Psoas muscle (tissue), 8 donors: Measurements from ENCODE around the gene RPS21. TPM values are rescaled to one million over a fixed set of nuclear protein-coding genes. Genes with fewer than 3 reads are reported as not detected.

Source experiments
- ATAC-seq, 4 donors: fragments of 200-7000 bp; cut with Tn5 transposase; one replicate each; pipeline ENCODE4 v1.9.1; 2020; ENCODE audit warnings: moderate library complexity in 3 of 4, mild to moderate bottlenecking in 2 of 4
- DNase-seq, 2 donors: peaks; one replicate each; pipeline ENCODE4 v3.0.0-alpha.2; 2020
- H3K27ac ChIP-seq: fragments of 200-600 bp; one replicate; pipeline ENCODE4 v1.8.0; 2022
- H3K27me3 ChIP-seq, 3 donors: fragments of 200-600 bp in 1 of 3; one replicate each; pipeline versions ENCODE4 v1.6.1 to v1.8.0; 2013 to 2022; ENCODE audit warnings: low read length in 2 of 3, mild to moderate bottlenecking in 2 of 3, moderate library complexity in 1 of 3; ENCODE audit not compliant: insufficient read depth in 3 of 3
- H3K36me3 ChIP-seq, 2 donors: fragments of 200-600 bp in 1 of 2; one replicate each; pipeline versions ENCODE4 v1.6.1 to v1.8.0; 2013 to 2022; ENCODE audit warnings: low read depth in 1 of 2, mild to moderate bottlenecking in 1 of 2, moderate library complexity in 1 of 2; ENCODE audit not compliant: insufficient read depth in 1 of 2
- H3K4me1 ChIP-seq: fragments of 200-600 bp; one replicate; pipeline ENCODE4 v1.8.0; 2022
- H3K4me3 ChIP-seq: fragments of 200-600 bp; one replicate; pipeline ENCODE4 v1.8.0; 2022; ENCODE audit warnings: mild to moderate bottlenecking
- H3K9me3 ChIP-seq: fragments of 200-600 bp; one replicate; pipeline ENCODE4 v1.8.0; 2022
- WGBS, 3 donors: extraction: QIAGEN DNeasy Blood & Tissue Kit; methylation state at CpG; one replicate each; pipeline versions ENCODE4 v1.1.6 to v1.1.7; 2013; 5-methylcytosine and 5-hydroxymethylcytosine counted together
- intact Hi-C, 2 donors: fragments of 100-400 bp; cut with DNase I; formaldehyde crosslinking; loops; one replicate each; pipeline versions ENCODE4 v1.11.0 to v1.14.2; 2022
- polyA plus RNA-seq, 3 donors: library from polyadenylated mRNA; stranded (reverse); fragments of 200-250 nt; gene quantifications; one replicate each; pipeline ENCODE4 v1.2.3, GENCODE V29; 2013
- total RNA-seq, 4 donors: library from RNA; stranded (reverse); fragmentation: NEBNext Ultra II Directional in 2 of 4; extraction: Animal tissue kit (Norgen Biotek cat#: 25700) in 2 of 4; gene quantifications; one replicate each; pipeline versions ENCODE4 v1.2.1 to v1.2.4, GENCODE V29; 2021 to 2023
- TF ChIP-seq, protein P1 (sequence below): fragments of 200-600 bp; IDR thresholded peaks from one replicate; pipeline ENCODE4 v1.8.0; 2022; ENCODE audit warnings: antibody characterized with exemption
- donor health status: healthy with polysubstance abuse.
- donor health status: DM: no; HTN: no; CAD: no; lungs with moderate emphysema.
- donor health status: Bipolar disorder and iron deficiency.
- donor health status: healthy.
- donor health status: DM: yes; HTN: yes; CAD: no.
- donor health status: DM: no; HTN: no; CAD: no.
- donor health status: DM: no; HTN: no; CAD: no.
- donor health status: DM: yes; HTN: yes; CAD: no.

The RPS21 gene
- total and polyA plus RNA-seq, 7 donors: 602 to 5,162 (median 1,206) TPM

DNA sequence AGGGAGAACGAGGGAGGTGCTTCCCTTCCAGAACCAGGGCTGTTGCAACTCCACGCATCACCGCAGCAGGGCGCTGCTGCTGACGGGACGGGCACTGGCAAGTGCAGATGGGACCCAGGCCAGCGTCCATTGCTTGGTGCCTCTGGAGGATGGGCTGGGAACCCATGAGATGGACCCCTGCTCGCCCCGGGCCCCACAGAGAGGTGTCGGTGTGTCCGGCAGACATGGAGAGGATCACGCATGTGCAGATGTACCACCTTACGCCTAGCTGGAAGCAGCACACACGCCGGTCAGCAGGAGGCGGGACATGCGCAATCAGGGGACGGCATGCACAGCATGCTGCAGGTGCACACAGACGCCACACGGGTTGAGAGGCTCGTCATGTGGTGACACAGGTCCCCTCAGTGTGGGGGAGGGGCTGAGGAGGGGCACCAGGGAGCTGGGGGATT is 14.5 kb downstream of the RPS21 start:
- Histone ChIP-seq H3K4me1 (peaks cover 8% of the 10 kb centered on the region), H3K9me3 (no peaks in the 10 kb centered on the region), H3K36me3 (no peaks in the 10 kb centered on the region), H3K27me3 (no peaks in the 10 kb centered on the region), H3K4me3 (no peak overlapping the region), H3K27ac (no peak overlapping the region)
- WGBS, 3 donors: 84 to 89% (median 85%) methylated on average over 21 of the region's 21 CpGs
- intact Hi-C loops: no loop called here
- DNase-seq (no peak), ATAC-seq (no peak)
- TF ChIP-seq, protein P1, sequence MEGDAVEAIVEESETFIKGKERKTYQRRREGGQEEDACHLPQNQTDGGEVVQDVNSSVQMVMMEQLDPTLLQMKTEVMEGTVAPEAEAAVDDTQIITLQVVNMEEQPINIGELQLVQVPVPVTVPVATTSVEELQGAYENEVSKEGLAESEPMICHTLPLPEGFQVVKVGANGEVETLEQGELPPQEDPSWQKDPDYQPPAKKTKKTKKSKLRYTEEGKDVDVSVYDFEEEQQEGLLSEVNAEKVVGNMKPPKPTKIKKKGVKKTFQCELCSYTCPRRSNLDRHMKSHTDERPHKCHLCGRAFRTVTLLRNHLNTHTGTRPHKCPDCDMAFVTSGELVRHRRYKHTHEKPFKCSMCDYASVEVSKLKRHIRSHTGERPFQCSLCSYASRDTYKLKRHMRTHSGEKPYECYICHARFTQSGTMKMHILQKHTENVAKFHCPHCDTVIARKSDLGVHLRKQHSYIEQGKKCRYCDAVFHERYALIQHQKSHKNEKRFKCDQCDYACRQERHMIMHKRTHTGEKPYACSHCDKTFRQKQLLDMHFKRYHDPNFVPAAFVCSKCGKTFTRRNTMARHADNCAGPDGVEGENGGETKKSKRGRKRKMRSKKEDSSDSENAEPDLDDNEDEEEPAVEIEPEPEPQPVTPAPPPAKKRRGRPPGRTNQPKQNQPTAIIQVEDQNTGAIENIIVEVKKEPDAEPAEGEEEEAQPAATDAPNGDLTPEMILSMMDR: no peak

DNA sequence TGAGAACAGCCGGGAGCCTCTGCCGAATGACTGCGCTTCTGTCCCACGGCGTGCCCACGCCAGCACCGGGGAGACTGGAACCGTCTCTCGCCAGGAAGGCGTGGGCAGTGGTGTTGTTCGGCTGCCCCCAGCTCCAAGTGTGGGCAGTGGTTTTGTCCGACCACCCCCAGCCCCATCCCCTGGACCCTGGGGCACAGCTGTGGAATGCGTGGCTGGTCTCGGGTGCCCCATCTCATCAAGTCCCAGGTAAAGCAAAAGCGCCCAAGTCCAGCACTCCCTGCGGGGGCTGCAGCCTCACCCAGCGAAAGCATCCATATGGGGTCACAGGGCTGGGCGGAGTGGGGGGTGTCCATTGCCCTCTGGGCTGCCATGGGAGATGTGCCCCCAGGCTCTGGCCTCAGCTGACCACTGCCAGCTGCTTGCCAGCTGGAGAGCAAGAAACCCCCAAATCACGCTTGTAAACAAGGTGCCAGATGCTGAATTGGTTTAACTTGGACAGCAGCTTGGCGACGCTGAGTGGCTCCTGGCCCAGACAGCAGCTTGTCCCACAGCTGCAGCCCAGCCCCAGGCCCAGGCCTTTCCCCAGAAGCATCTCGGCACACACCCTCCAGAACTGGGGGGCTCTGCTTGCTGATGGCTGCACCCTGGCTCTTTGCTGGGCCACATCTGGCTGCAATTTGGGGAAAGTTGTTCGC is 15.7 kb downstream of the RPS21 start:
- ATAC-seq (no peak), DNase-seq (no peak)
- Histone ChIP-seq H3K4me1 (peaks cover 14% of the 10 kb centered on the region), H3K27me3 (no peaks in the 10 kb centered on the region), H3K4me3 (no peak overlapping the region), H3K36me3 (no peaks in the 10 kb centered on the region), H3K9me3 (no peaks in the 10 kb centered on the region), H3K27ac (no peak overlapping the region)
- intact Hi-C loops: no loop called here
- TF ChIP-seq, protein P1: no peak
- 76 to 78% (median 78%) methylated on average over 22 to 23 of the region's 23 CpGs for WGBS, 3 donors

DNA sequence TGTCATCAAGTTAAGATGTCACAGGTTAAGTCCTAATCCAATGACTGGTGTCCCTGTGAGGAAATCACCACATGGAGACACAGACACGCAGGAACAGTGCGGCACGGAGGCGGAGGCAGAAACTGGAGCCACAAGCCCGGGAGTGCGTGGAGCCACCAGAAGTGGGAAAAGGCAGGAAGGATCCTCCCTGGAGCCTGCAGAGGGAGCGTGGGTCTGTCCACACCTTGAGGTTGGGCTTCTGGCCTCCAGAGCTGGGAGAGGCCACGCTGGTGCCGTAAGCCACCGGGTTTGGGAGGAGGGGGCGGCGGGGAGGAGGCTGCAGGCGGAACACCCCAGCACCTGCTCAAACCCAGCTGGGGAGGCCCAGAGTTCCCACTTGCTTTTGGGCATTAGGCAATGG is 16.4 kb downstream of the RPS21 start:
- intact Hi-C loops: no loop called here

DNA sequence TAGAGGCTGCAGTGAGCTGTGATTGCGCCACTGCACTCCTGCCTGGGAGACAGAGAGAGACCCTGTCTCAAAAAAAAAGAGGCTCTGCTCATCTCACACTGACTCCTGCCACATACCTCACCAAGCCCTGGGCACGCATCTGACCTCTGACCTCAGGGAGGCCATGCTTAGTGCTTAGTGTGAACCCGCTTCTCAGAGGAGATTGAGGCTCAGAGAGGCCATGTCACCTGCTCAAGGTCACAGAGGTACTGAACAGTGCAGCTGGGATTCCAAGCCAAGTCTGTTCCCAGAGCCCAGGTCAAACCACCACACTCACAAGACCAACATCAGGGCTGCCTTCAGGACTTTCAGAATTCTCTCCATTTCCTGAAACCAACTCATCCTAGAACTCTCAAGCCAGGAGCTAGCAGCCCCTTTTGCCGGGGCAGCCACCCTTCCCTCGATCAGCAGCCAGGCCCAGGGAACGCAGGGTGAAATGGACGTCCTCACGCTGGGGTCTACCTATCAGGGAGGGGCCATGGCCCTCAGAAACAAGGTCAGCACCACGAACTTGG is 17.3 kb downstream of the RPS21 start:
- Histone ChIP-seq H3K4me3 (no peak overlapping the region), H3K4me1 (peaks cover 15% of the 10 kb centered on the region), H3K27ac (no peak overlapping the region), H3K9me3 (no peaks in the 10 kb centered on the region), H3K36me3 (no peaks in the 10 kb centered on the region), H3K27me3 (no peaks in the 10 kb centered on the region)
- ATAC-seq (no peak), DNase-seq (no peak)
- intact Hi-C loops: no loop called here
- WGBS, 3 donors: 91 to 93% (median 93%) methylated on average over 9 of the region's 9 CpGs
- TF ChIP-seq, protein P1: no peak

More for the DNA sequence above, 16.4 kb downstream of the RPS21 start:
- 74 to 82% (median 79%) methylated on average over 13 of the region's 13 CpGs for WGBS, 3 donors
- H3K4me1 ChIP-seq: peaks cover 15% of the 10 kb centered on the region
- H3K27me3 ChIP-seq: no peaks in the 10 kb centered on the region
- no peak overlapping the region for H3K27ac ChIP-seq
- no peak overlapping the region for H3K4me3 ChIP-seq
- no peaks in the 10 kb centered on the region for H3K9me3 ChIP-seq
- no peak for ATAC-seq
- no peaks in the 10 kb centered on the region for H3K36me3 ChIP-seq
- no peak for DNase-seq
- TF ChIP-seq, protein P1: no peak
